Left lung (tissue), 10 donors: Measurements from ENCODE around the gene IRAG1. TPM values are rescaled to one million over a fixed set of nuclear protein-coding genes. Genes with fewer than 3 reads are reported as not detected.

Experiments
- ATAC-seq: fragments of 200-7000 bp; cut with Tn5 transposase; one replicate; pipeline ENCODE4 v1.9.1; 2020; ENCODE audit warnings: moderate library complexity
- DNase-seq, 4 donors: peaks; one replicate each; pipeline ENCODE4 v3.0.0-alpha.2; 2013 to 2020
- H3K27ac ChIP-seq, 2 donors: fragments of 200-600 bp; sonication (generic) in 1 of 2; one replicate each; pipeline versions ENCODE4 v1.5.0 to v1.8.0; 2020 to 2021
- H3K27me3 ChIP-seq, 2 donors: fragments of 200-600 bp; sonication (generic) in 1 of 2; one replicate each; pipeline versions ENCODE4 v1.5.0 to v1.8.0; 2020 to 2021
- H3K36me3 ChIP-seq, 2 donors: fragments of 200-600 bp; sonication (generic) in 1 of 2; one replicate each; pipeline versions ENCODE4 v1.5.0 to v1.8.0; 2020 to 2021
- H3K4me1 ChIP-seq, 2 donors: fragments of 200-600 bp; one replicate each; pipeline ENCODE4 v1.8.0; 2021
- H3K4me3 ChIP-seq, 2 donors: fragments of 200-600 bp; sonication (generic) in 1 of 2; one replicate each; pipeline versions ENCODE4 v1.5.0 to v1.8.0; 2020 to 2021; ENCODE audit warnings: mild to moderate bottlenecking in 1 of 2
- H3K9me3 ChIP-seq, 2 donors: fragments of 200-600 bp; sonication (generic) in 1 of 2; one replicate each; pipeline versions ENCODE4 v1.5.0 to v1.8.0; 2020 to 2021
- intact Hi-C, 2 donors: fragments of 100-400 bp; cut with DNase I; formaldehyde crosslinking; loops; one replicate each; pipeline versions ENCODE4 v1.11.2 to v1.14.2; 2022
- polyA plus RNA-seq, 6 donors: library from polyadenylated mRNA; unstranded; fragments of 120-200 nt; gene quantifications; one replicate each; pipeline ENCODE4 v1.2.1, GENCODE V29; 2013; ENCODE audit not compliant: insufficient read length in 6 of 6
- total RNA-seq, 2 donors: library from RNA; stranded (reverse); fragmentation: NEBNext Ultra II Directional; extraction: Animal tissue kit (Norgen Biotek cat#: 25700); gene quantifications; one replicate each; pipeline ENCODE4 v1.2.1, GENCODE V29; 2021
- TF ChIP-seq, protein P1 (sequence below), 2 donors: fragments of 200-600 bp; sonication (generic) in 1 of 2; IDR thresholded peaks; one replicate each; pipeline versions ENCODE4 v1.5.0 to v1.8.0; 2021; ENCODE audit warnings: antibody characterized with exemption in 2 of 2
- donor health status: DM: no; HTN: yes; CAD: no.
- donor health status: DM: no; HTN: no; CAD: no.

IRAG1 gene
- total and polyA plus RNA-seq, 8 donors, result 11.4 to 17.8 (median 16.7) TPM

DNA sequence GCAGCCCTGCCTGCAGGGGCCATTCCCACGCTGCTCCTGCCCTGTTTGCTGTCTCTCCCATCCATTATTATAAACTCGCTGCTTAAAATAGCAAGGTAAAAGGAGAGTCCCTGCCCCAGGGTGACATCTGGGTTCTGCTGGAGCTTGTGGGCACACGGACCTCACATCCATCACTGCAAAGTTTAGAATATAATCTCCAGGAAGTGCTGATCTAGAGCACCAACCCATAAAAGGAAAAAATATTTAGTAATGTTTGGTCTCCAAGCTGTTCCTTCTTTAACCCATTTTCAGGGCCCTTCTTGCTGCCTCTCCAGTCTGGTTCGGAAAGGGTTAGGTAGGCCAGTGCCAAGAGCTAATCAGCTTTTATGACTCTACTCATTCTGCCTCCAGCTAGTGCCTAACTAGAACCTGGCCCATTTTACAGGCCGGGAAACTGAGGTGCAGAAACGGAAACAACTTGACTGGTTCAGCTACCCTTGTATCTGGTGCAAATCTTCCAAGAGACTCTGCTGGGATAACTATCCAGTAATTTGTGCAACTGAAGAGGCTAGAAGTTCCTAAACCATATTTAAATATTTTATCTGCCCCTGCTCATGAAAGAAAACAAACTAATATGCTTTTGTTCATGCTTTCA, 37.5 kb downstream of the IRAG1 start:
- H3K36me3 ChIP-seq, result no peaks in the 10 kb centered on the region
- no peaks in the 10 kb centered on the region for H3K27me3 ChIP-seq
- intact Hi-C loops, result loop anchor here in 1 of 2 donors (10.0 kb wide), 2 partner anchors 71 to 131 kb away; no protein-coding TSS in a partner anchor
- TF ChIP-seq, protein P1, sequence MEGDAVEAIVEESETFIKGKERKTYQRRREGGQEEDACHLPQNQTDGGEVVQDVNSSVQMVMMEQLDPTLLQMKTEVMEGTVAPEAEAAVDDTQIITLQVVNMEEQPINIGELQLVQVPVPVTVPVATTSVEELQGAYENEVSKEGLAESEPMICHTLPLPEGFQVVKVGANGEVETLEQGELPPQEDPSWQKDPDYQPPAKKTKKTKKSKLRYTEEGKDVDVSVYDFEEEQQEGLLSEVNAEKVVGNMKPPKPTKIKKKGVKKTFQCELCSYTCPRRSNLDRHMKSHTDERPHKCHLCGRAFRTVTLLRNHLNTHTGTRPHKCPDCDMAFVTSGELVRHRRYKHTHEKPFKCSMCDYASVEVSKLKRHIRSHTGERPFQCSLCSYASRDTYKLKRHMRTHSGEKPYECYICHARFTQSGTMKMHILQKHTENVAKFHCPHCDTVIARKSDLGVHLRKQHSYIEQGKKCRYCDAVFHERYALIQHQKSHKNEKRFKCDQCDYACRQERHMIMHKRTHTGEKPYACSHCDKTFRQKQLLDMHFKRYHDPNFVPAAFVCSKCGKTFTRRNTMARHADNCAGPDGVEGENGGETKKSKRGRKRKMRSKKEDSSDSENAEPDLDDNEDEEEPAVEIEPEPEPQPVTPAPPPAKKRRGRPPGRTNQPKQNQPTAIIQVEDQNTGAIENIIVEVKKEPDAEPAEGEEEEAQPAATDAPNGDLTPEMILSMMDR (IDR thresholded peaks at IDR 0.05), result no peak
- H3K4me1 ChIP-seq, result peaks cover 65 to 90% of the 10 kb centered on the region in 2 donors
- ATAC-seq (no peak), DNase-seq (no peak)
- peak overlapping the region; percentile 28 to 72 for H3K27ac ChIP-seq
- no peaks in the 10 kb centered on the region for H3K9me3 ChIP-seq
- no peak overlapping the region for H3K4me3 ChIP-seq

DNA sequence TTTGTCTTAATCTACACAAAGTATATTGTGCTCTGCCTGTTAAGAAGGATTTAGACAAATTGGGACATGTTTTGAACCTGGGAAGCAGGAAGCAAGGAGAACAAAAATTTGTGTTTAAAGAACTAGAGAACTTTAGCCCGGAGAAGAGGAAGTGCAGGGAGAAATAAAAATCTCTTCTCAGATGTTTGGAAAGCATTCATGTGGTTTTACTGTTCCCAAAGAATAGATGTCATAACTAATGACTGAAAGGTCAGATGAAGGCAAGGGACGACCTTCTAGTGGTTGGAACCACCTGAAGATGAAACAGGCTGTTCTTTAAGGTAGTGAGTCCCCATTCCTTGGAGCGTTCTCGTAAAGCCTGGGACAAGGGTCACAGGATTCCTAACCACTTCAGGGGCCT, 38.3 kb downstream of the IRAG1 start:
- Histone ChIP-seq H3K9me3 (no peaks in the 10 kb centered on the region), H3K4me1 (peaks cover 58 to 84% of the 10 kb centered on the region in 2 donors), H3K27me3 (no peaks in the 10 kb centered on the region), H3K4me3 (no peak overlapping the region), H3K27ac (peak overlapping the region; percentile 28 to 72), H3K36me3 (no peaks in the 10 kb centered on the region)
- ATAC-seq, result no peak
- intact Hi-C loops, result loop anchor here in 1 of 2 donors (10.0 kb wide), 2 partner anchors 70 to 130 kb away; no protein-coding TSS in a partner anchor
- TF ChIP-seq, protein P1 (IDR thresholded peaks at IDR 0.05), result no peak
- no peak for DNase-seq

DNA sequence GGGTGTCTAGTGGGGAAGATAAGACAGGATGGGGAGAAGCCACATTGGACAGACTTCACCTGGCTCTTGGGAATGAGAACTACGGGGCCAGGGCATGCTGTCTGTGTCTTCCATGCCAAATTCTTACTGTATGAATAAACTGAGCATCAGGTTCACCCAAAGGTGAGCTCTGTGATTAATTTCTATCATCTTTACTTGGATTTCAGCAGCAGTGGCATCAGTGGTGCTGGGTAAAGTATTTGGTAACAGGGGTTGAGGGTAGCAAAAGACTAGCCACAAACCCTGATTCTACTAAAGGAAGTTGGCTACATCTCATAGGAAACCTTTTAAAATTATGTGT, 38.8 kb downstream of the IRAG1 start:
- no peak overlapping the region for H3K4me3 ChIP-seq
- H3K27me3 ChIP-seq, result no peaks in the 10 kb centered on the region
- intact Hi-C loops, result loop anchor here in 1 of 2 donors (5.0 to 10.0 kb wide), 3 partner anchors 70 to 247 kb away; no protein-coding TSS in a partner anchor
- H3K36me3 ChIP-seq, result no peaks in the 10 kb centered on the region
- H3K9me3 ChIP-seq, result no peaks in the 10 kb centered on the region
- no peak for ATAC-seq
- TF ChIP-seq, protein P1 (IDR thresholded peaks at IDR 0.05), result no peak
- H3K27ac ChIP-seq, result peak overlapping the region in 1 of 2 donors; percentile 72
- peaks cover 53 to 80% of the 10 kb centered on the region in 2 donors for H3K4me1 ChIP-seq
- no peak for DNase-seq

DNA sequence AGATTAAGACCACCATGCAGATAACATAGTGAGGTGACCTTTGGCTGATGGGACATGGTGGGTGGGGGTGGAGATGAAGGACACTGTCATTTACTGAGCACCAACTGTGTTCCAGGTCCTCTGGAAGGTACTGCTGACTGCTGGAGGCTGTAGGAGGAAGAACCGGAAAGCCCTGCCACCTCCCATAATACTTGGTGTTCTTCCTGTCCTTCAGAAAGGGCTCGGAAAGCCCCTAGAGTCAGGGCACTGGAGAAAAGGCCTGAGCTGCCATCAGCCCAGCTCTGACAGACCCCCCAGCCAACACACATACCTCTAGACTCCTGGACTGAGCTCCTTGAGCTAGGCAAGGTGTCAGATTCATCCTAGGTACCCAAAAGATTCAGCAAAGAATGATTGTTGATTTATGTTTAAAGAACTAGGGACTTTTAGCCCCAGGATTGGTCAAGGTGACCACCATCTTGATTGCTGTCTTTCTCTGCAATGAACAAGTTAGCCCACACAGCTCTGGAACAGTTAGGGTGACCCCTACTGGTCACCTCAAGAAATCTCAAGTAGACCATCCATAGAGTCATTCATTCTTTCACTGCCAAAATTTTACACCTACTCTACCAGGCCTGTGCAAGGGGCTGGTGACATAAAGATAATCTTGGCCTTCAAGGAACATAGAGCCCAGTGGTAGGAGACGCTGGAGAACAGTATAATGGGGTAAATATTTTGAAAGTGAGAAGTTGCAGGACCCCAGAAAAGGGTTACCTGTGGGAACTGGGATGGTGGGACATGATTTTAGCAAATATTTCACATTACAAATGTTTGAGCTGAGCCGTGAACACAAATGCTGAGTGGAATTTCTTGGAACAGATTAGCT, 39.4 kb downstream of the IRAG1 start:
- H3K36me3 ChIP-seq, result no peaks in the 10 kb centered on the region
- no peaks in the 10 kb centered on the region for H3K27me3 ChIP-seq
- peak overlapping the region in 1 of 2 donors; percentile 72 for H3K27ac ChIP-seq
- intact Hi-C loops, result loop anchor here in 1 of 2 donors (5.0 to 10.0 kb wide), 3 partner anchors 69 to 247 kb away; no protein-coding TSS in a partner anchor
- ATAC-seq, result peak; percentile 76
- H3K4me3 ChIP-seq, result no peak overlapping the region
- H3K4me1 ChIP-seq, result peaks cover 47 to 74% of the 10 kb centered on the region in 2 donors
- TF ChIP-seq, protein P1 (IDR thresholded peaks at IDR 0.05), result peak; percentile 57 to 70
- H3K9me3 ChIP-seq, result no peaks in the 10 kb centered on the region
- peak in 1 of 4 donors; percentile 48 for DNase-seq

DNA sequence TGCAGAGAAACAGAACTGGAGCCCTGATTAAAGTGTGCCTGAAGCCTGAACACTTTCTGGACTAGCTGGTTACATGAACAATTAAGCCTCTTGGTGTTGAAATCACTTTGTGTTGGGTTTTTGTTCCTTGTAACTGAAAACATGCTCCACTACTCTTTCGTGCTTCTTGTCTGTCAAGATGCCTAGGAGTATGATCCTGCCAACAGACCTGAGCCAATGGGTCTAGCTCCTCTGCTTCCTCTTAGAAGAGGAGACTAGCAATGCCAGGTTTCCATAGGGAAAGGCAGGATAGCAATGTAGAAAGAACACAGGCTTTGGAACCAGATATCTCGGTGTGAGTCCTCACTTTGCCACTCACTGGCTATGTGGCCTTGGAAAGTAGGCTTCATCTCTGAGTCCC, 40.3 kb downstream of the IRAG1 start:
- DNase-seq (no peak), ATAC-seq (peak; percentile 6)
- H3K27me3 ChIP-seq, result no peaks in the 10 kb centered on the region
- H3K27ac ChIP-seq, result peak overlapping the region in 1 of 2 donors; percentile 30
- no peaks in the 10 kb centered on the region for H3K9me3 ChIP-seq
- no peaks in the 10 kb centered on the region for H3K36me3 ChIP-seq
- peaks cover 40 to 65% of the 10 kb centered on the region in 2 donors for H3K4me1 ChIP-seq
- no peak overlapping the region for H3K4me3 ChIP-seq
- TF ChIP-seq, protein P1 (IDR thresholded peaks at IDR 0.05), result no peak
- intact Hi-C loops, result loop anchor here in 1 of 2 donors (5.0 to 10.0 kb wide), 3 partner anchors 68 to 246 kb away; no protein-coding TSS in a partner anchor
